IPS-20b (cell line): ENCODE measurements around the gene VGLL4.

Experiments used
- H3K27ac ChIP-seq: one replicate; pipeline ENCODE4 v1.5.1; 2013; ENCODE audit warnings: low read length
- H3K27me3 ChIP-seq: 2 replicates; pipeline ENCODE4 v1.6.1; 2013; ENCODE audit warnings: mild to moderate bottlenecking, low read length, inconsistent platforms; ENCODE audit not compliant: insufficient read depth
- H3K36me3 ChIP-seq: 2 replicates; pipeline ENCODE4 v1.6.1; 2013; ENCODE audit warnings: low read depth, mild to moderate bottlenecking, inconsistent platforms, low read length, moderate library complexity; ENCODE audit not compliant: insufficient read depth
- H3K4me1 ChIP-seq: 2 replicates; pipeline ENCODE4 v1.6.1; 2013; ENCODE audit warnings: mild to moderate bottlenecking, control low read depth, inconsistent platforms, low read length, moderate library complexity; ENCODE audit not compliant: insufficient read depth
- H3K4me3 ChIP-seq: 2 replicates; pipeline ENCODE4 v1.5.1; 2013; ENCODE audit warnings: mild to moderate bottlenecking, low read length, inconsistent platforms
- H3K9ac ChIP-seq: 2 replicates; pipeline ENCODE4 v1.6.1; 2013; ENCODE audit warnings: low read depth, mild to moderate bottlenecking, inconsistent platforms, low read length, moderate library complexity
- H3K9me3 ChIP-seq: 2 replicates; pipeline ENCODE4 v1.6.1; 2013; ENCODE audit warnings: mild to moderate bottlenecking, low read depth, low read length, inconsistent platforms; ENCODE audit not compliant: insufficient read depth

VGLL4 gene

DNA sequence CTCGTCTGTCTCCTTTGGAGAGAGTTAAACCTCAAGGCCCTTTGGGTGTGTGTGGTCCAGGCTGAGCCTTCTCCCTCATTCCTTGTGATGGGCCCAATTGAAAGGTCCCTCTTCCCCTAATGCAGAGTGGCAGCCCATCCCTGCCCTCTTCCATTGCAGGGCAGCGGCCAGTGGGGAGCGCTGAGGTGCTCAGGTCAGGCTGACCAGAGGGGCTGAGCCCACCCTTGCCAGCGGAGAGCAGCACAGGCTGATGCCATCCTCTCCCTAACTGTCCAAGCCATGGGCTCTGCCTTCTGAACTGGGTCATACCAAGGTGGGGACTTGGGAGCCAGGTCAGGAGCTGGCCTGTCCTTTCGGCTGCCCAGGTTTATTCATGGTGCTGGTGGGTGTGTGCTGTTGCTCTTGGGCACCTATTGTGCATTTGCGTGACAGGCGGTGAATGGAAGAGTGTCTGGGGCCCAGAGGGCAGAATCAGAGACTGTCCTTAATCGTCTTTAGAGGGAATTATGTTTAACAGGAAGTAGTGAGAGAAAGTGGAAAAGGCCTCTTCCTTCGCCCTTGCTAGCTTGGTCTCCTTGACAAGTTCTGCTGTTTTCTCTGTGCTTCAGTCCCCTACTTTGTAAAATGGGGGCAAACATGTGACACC is 96.9 kb downstream of the VGLL4 start:
- no peaks in the 10 kb centered on the region for H3K27me3 ChIP-seq
- no peaks in the 10 kb centered on the region for H3K36me3 ChIP-seq
- H3K27ac ChIP-seq = no peak overlapping the region
- H3K4me3 ChIP-seq = no peak overlapping the region
- H3K4me1 ChIP-seq = no peaks in the 10 kb centered on the region
- no peaks in the 10 kb centered on the region for H3K9me3 ChIP-seq
- H3K9ac ChIP-seq = no peak overlapping the region

DNA sequence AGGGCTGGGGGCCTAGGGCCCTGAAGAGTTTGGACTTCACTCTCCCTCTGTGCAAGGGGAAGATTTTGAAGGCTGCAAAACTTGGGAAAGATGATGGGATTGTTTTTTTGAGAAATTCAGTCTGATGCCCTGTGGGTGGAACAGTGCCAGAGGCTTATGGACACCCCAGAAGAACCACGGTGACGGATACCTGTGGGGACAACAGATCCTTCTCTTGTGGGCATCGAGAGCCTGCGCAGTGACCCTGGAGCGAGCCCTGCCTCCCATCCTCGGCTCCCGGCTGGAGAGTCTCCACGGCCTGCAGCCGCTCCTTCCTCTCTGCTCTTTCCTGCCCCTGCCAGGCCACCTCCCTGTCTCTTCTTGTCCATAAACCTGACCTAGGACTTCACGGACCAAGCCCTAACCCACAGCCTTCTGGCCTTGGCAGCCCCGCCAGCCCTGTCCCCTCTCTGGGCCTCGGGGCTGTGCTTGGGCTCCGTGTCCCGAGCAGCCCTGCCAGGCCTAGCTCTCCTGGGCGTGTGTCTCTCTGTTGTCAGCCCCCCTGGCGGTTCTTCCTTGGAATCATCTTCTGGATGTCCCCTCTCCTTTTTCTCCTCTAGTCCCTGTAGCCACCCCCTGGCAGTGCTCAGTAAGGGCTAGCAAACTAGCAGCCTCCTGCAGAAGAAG is 98.4 kb downstream of the VGLL4 start:
- Histone ChIP-seq H3K27me3 (no peaks in the 10 kb centered on the region), H3K27ac (no peak overlapping the region), H3K9me3 (no peaks in the 10 kb centered on the region), H3K9ac (no peak overlapping the region), H3K36me3 (no peaks in the 10 kb centered on the region), H3K4me3 (no peak overlapping the region), H3K4me1 (no peaks in the 10 kb centered on the region)

DNA sequence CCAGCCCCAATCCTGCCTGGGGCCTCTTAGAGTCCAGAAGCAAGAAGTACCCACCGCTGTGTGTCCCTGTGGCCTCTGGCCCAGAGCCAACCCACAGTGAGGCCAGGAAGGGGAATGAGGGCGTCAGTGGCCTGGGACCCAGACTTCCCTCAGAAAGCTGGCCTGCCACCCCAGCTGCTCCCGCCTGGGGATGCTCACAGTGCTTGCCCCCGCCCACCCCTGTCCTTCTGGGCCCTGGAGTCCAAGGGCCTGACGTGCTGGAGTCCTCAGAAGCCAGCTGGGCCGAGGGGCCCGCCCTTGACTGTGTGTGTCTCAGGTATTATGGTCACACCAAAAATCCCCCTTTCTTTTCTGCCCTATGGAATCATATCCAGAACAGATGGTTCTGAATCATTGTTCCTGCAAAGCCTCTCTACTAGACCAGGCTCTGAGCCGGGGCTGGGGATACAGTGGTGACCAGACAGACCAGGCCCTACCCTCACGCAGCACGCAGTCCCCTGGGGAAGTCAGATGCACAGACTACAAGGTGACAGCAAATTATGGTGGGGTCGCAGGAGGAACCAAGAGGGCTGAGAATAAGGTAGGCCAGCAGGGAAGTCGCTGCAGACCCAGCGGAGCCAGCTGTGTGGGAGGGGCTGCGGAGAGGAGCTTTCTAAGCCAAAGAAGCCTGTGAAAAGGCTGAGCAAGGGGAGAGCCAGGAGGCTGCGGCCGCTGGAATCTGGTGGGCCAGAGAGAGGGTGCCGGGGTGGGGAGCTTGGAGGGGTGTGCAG is 99.1 kb downstream of the VGLL4 start:
- Histone ChIP-seq H3K36me3 (no peaks in the 10 kb centered on the region), H3K9ac (no peak overlapping the region), H3K27me3 (no peaks in the 10 kb centered on the region), H3K9me3 (no peaks in the 10 kb centered on the region), H3K27ac (no peak overlapping the region), H3K4me3 (no peak overlapping the region), H3K4me1 (no peaks in the 10 kb centered on the region)

DNA sequence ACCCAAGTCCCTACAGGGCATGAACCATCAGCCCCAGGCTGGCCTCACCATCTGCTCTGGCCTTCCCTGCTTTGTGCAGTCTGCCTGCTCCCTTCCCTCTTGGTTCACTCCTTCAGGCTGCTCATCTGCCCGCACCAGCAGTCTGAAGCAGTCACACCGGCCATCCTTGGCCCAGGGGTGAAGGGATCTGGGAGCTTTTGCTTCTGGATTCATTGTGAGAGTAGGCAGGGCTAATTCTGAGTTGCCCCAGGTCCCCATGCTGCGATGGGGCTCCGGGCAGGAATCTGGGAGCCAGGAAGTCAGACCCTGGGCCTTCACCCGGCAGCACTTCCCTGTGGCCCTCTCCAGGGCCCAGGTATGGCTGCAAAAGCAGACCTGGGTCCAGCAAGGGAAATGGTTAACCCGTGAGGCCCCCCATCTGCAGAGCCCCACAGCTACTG is 99.7 kb downstream of the VGLL4 start:
- H3K9ac ChIP-seq = no peak overlapping the region
- no peak overlapping the region for H3K27ac ChIP-seq
- no peaks in the 10 kb centered on the region for H3K27me3 ChIP-seq
- no peaks in the 10 kb centered on the region for H3K4me1 ChIP-seq
- no peaks in the 10 kb centered on the region for H3K9me3 ChIP-seq
- H3K36me3 ChIP-seq = no peaks in the 10 kb centered on the region
- no peak overlapping the region for H3K4me3 ChIP-seq

DNA sequence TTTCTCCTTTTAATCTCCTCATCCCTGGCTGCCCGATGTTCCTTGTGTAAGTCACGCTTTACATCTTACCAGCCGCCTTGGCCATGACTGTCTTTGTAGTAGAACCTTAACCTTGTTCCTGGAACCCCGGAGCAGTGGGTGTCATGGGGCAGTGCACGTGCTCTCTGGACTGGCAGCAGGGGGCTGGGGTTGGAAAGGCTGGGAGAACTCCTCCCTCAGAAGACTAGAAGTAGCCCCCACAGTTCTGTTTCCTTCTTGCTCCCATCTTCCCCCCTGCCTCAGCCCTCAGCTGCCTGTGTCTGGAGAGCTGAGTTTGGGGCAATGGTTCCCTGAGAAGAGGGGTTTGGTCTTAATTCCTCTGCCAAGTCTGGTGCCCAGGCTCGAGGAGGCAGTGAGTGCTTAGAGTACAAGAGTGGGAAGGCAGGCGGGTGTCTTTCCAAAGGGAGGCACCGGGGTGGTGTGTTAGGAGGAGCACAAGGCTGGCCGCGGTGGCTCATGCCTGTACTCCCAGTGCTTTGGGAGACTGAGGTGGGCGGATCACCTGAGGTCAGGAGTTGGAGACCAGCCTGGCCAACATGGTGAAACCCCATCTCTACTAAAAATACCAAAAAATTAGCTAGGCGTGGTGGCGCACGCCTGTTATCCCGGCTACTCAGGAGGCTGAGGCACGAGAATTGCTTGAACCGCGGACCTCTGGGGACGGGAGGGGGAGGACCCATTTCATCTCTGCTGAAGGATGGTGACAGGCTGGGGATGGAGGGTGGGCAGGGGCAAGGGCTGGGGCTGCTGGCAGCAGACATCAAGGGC is 100.4 kb downstream of the VGLL4 start:
- Histone ChIP-seq H3K9me3 (no peaks in the 10 kb centered on the region), H3K4me1 (no peaks in the 10 kb centered on the region), H3K27ac (no peak overlapping the region), H3K36me3 (no peaks in the 10 kb centered on the region), H3K4me3 (no peak overlapping the region), H3K9ac (no peak overlapping the region), H3K27me3 (no peaks in the 10 kb centered on the region)

DNA sequence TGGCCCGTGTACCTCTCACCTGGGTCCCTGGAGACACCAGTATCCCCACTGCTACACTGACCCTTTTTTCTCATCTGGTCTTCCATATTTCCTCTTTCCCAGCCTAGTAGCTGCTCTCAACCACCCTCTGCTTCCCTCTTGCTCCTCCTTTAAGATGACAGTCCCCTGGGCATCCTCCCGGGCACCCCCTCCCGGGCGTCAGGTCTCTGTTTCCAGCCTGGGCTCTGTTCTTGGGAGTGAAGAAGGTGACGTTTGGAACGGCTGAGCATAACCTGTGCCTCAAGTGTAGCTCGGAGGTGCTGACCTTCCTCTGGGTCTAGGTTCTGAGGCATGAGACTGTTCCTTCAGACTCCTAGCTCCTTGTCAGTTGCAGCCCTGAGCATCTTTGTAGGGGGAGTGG is 101.2 kb downstream of the VGLL4 start:
- Histone ChIP-seq H3K4me3 (no peak overlapping the region), H3K27ac (no peak overlapping the region), H3K36me3 (no peaks in the 10 kb centered on the region), H3K9ac (no peak overlapping the region), H3K4me1 (no peaks in the 10 kb centered on the region), H3K9me3 (no peaks in the 10 kb centered on the region), H3K27me3 (no peaks in the 10 kb centered on the region)

DNA sequence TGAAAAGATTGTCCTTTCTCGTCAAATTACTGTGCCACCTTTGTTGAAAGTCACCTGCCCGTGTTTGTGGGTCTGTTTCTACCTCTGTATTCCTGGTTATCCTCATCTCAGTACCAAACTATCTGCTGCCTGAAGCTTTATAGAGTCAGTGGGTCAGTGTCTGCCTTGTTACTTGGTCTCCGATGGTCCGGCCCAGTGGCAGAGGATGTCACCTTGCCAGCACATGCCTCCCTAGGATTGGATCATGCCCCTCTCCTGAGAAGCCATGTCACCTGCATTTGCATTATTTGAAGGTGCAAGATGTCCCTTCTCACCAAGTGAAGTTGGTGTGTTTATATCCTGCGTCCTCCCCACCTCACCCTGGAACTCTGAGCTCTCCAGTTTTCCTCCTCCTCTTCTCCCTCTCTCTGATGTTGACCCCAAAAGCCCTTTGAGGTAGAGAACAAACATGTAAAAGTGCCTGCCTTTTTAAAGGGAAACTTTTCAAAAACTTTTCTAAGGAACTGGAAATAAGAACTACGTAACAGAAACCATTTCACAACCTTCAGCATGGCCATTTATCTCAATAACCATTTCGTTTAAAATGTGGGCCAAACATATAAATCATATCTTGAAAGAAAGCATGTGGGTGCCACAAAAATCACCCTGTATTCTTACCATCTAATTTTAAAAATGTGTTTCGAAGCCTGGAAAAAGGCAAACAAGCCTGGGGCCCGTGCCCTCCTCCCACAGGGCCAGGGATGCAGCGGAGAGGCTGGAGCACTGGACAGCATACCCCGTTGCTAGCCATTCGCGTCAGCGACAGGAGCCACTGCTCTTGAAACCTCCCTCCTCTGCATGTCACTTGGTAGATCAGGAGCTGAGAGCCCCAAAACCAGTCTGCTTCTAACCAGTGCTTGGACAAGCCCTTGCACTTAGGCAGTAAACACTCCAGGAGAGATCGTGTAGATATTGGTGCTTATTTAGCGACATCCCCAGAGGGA is 102.1 kb downstream of the VGLL4 start:
- Histone ChIP-seq H3K9me3 (no peaks in the 10 kb centered on the region), H3K9ac (no peak overlapping the region), H3K4me1 (no peaks in the 10 kb centered on the region), H3K27me3 (no peaks in the 10 kb centered on the region), H3K36me3 (no peaks in the 10 kb centered on the region), H3K4me3 (no peak overlapping the region), H3K27ac (no peak overlapping the region)

DNA sequence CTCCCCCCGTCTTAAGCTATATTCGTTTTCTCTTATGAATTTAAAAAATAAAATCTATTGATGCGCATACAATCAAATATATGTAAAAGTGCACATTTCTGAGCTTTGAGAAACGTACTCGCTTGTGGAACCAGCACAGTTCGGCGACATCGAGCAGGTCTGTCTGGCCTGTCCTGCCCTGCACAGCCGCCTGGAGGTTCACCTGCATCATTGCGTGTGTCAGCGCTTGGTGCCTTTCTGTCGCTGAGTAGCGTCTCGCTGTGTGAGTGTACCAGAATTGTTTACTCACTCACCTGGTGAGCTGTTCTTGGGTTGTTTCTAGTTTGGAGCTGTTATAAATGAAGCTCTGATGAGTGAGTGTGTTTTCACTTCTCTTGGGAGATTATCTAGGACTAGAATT is 104.0 kb downstream of the VGLL4 start:
- H3K27ac ChIP-seq = no peak overlapping the region
- H3K9me3 ChIP-seq = no peaks in the 10 kb centered on the region

DNA sequence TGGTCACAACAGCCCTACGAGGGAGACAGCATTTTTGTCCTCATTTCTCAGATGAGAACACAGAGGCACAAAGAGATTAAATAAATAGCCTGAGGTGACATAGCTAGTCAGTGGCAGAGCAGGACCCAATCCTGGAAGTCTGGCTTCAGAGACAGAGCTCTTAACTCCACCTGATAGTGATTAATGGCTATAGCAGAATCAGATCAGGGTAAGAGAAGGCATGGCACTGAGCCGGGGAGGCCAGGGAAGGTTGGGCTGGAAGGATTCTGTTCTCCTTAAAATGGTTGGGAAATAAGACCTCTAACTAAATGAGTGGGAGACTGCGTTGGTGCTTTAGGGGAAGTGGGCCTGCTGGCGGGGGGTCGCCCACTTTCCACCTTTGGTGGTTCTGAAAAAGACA is 104.5 kb downstream of the VGLL4 start:
- Histone ChIP-seq H3K27ac (no peak overlapping the region), H3K27me3 (no peaks in the 10 kb centered on the region)

More for the DNA sequence above, 104.0 kb downstream of the VGLL4 start:
- H3K36me3 ChIP-seq = no peaks in the 10 kb centered on the region
- no peaks in the 10 kb centered on the region for H3K4me1 ChIP-seq
- no peaks in the 10 kb centered on the region for H3K27me3 ChIP-seq
- H3K9ac ChIP-seq = no peak overlapping the region
- H3K4me3 ChIP-seq = no peak overlapping the region

DNA sequence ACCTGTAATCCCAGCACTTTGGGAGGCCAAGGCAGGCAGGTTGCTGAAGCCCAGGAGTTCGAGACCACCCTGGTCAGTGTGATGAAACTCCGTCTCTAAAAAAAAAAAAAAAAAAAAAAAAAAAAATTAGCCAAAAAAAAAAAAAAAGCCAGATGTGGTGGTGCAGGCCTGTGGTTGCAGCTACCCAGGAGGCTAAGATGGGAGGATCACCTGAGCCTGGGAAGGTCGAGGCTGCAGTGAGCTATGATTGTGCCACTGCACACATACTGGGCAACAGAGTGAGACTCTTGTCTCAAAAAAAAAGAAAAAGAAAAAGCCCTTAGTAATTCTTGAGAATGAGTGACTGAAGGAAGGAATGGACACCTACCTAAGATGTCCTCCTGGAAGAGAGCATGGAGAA is 105.1 kb downstream of the VGLL4 start:
- no peaks in the 10 kb centered on the region for H3K27me3 ChIP-seq
- no peaks in the 10 kb centered on the region for H3K9me3 ChIP-seq
- H3K4me3 ChIP-seq = no peak overlapping the region
- no peaks in the 10 kb centered on the region for H3K4me1 ChIP-seq
- H3K36me3 ChIP-seq = no peaks in the 10 kb centered on the region
- H3K27ac ChIP-seq = no peak overlapping the region
- no peak overlapping the region for H3K9ac ChIP-seq

More for the DNA sequence above, 104.5 kb downstream of the VGLL4 start:
- no peak overlapping the region for H3K9ac ChIP-seq
- H3K4me1 ChIP-seq = no peaks in the 10 kb centered on the region
- no peaks in the 10 kb centered on the region for H3K9me3 ChIP-seq
- H3K36me3 ChIP-seq = no peaks in the 10 kb centered on the region
- H3K4me3 ChIP-seq = no peak overlapping the region
